GM18502 (cell line): Measurements from ENCODE around the gene ADAMTS17.

Experiments
- ATAC-seq: cut with Tn5 transposase; IDR thresholded peaks from one replicate; pipeline ENCODE4 v1.9.1; 2021; ENCODE audit warnings: mild to moderate bottlenecking; ENCODE audit not compliant: unreplicated experiment, poor library complexity

The ADAMTS17 gene

GRCh38 chr15:100310513-100311153, 31.1 kb downstream of the ADAMTS17 start:
- ATAC-seq: no peak

GRCh38 chr15:100310041-100310405, 31.8 kb downstream of the ADAMTS17 start:
- no peak for ATAC-seq

GRCh38 chr15:100309109-100310040, 32.4 kb downstream of the ADAMTS17 start:
- ATAC-seq: no peak

GRCh38 chr15:100308608-100309007, 33.2 kb downstream of the ADAMTS17 start:
- ATAC-seq: no peak

GRCh38 chr15:100308213-100308600, 33.6 kb downstream of the ADAMTS17 start:
- ATAC-seq: no peak

- ATAC-seq: no peak
These were observed 34.2 kb downstream of the ADAMTS17 start for GRCh38 chr15:100307241-100308212.

GRCh38 chr15:100306098-100306497, 35.7 kb downstream of the ADAMTS17 start:
- ATAC-seq: no peak

- ATAC-seq: no peak
These were observed 39.8 kb downstream of the ADAMTS17 start for GRCh38 chr15:100301910-100302431.

- ATAC-seq: no peak
These were observed 43.5 kb downstream of the ADAMTS17 start for GRCh38 chr15:100298257-100298656.

GRCh38 chr15:100297812-100298211, 44.0 kb downstream of the ADAMTS17 start:
- ATAC-seq: no peak

GRCh38 chr15:100295939-100296565, 45.7 kb downstream of the ADAMTS17 start:
- no peak for ATAC-seq

GRCh38 chr15:100292010-100292409, 49.8 kb downstream of the ADAMTS17 start:
- ATAC-seq: no peak

GRCh38 chr15:100291106-100291505, 50.7 kb downstream of the ADAMTS17 start:
- no peak for ATAC-seq

GRCh38 chr15:100285641-100286295, 56.0 kb downstream of the ADAMTS17 start:
- ATAC-seq: no peak

GRCh38 chr15:100284701-100285100, 57.1 kb downstream of the ADAMTS17 start:
- no peak for ATAC-seq

GRCh38 chr15:100284191-100284590, 57.6 kb downstream of the ADAMTS17 start:
- no peak for ATAC-seq

- ATAC-seq: no peak
These were observed 60.5 kb downstream of the ADAMTS17 start for GRCh38 chr15:100281096-100281917.

GRCh38 chr15:100279849-100280248, 61.9 kb downstream of the ADAMTS17 start:
- ATAC-seq: no peak
